GM20000 (cell line): ENCODE measurements around the gene ENO1.

Experiments
- DNase-seq: peaks from one replicate; pipeline ENCODE4 v3.0.0; 2012; ENCODE audit warnings: low spot score
- CTCF ChIP-seq: IDR thresholded peaks from 2 replicates; pipeline ENCODE4 v1.5.1; 2012; ENCODE audit warnings: mild to moderate bottlenecking, control low read depth; ENCODE audit errors: extremely low read depth, missing control alignments

The ENO1 gene

GRCh38 chr1:8817412-8818324 lies 60.8 kb downstream of the ENO1 start, which contains the start of gene RERE:
TSS of gene RERE (minus strand) at chr1:8817640.
- TF ChIP-seq CTCF, result no peak
- peak; percentile 100 for DNase-seq

- peak; percentile 47 for DNase-seq
- TF ChIP-seq CTCF, result no peak
Observed at GRCh38 chr1:8816831-8817411, 61.6 kb downstream of the ENO1 start.

- TF ChIP-seq CTCF, result no peak
- DNase-seq, result no peak
Observed at GRCh38 chr1:8816264-8816663, 62.2 kb downstream of the ENO1 start.

- no peak for DNase-seq
Observed at GRCh38 chr1:8815582-8816151, 62.8 kb downstream of the ENO1 start.

GRCh38 chr1:8814865-8815264 lies 63.6 kb downstream of the ENO1 start:
- DNase-seq, result no peak
- TF ChIP-seq CTCF, result no peak

More at GRCh38 chr1:8815582-8816151, 62.8 kb downstream of the ENO1 start:
- no peak for TF ChIP-seq CTCF

GRCh38 chr1:8813991-8814390 lies 64.5 kb downstream of the ENO1 start:
- no peak for DNase-seq
- TF ChIP-seq CTCF, result no peak
